K562 (cell line): ENCODE data around the gene KCTD18. TPM values are rescaled to one million over a fixed set of nuclear protein-coding genes. Genes with fewer than 3 reads are reported as not detected.

Experiments used
- ATAC-seq: fragments of 200-7000 bp; cut with Tn5 transposase; 3 replicates; pipeline ENCODE4 v1.9.1; 2020; ENCODE audit warnings: moderate library complexity
- BruUV-seq: library from RNA; stranded (reverse); fragments of 400-500 nt; replicated peaks from 2 replicates; lab custom pipeline; 2021; lab: Mats Ljungman, UMichigan
- CTCF ChIA-PET: fragments of 300-600 bp; formaldehyde crosslinking; extraction: SDS; loops from one replicate; lab custom pipeline; 2021; ENCODE audit warnings: low intra/inter-chr PET ratio; lab: Yijun Ruan, JAX
- POLR2A ChIA-PET: fragments of 300-600, 350-650 bp; sonication (Branson Sonifier 250); formaldehyde crosslinking; extraction: SDS; loops from one replicate; lab custom pipeline; 2021; ENCODE audit warnings: antibody characterized with exemption, inconsistent platforms; lab: Yijun Ruan, JAX
- DNase-seq, 4 experiments: peaks; one replicate each; pipeline versions ENCODE4 v3.0.0 to v3.0.0-alpha.2; 2011 to 2018; ENCODE audit warnings: low spot score in 3 of 4, mixed read lengths in 3 of 4; ENCODE audit errors: extremely low read depth in 1 of 4
- FAIRE-seq: peaks from 2 replicates; lab custom pipeline; 2011; peaks lifted over from hg19 to GRCh38; lab: Jason Lieb, UNC
- H2AFZ ChIP-seq: 2 replicates; pipeline ENCODE4 v1.6.0; 2011; ENCODE audit warnings: low read depth, low read length, control low read depth, inconsistent platforms
- H3K27ac ChIP-seq: fragments of 200-600 bp; 3 replicates; pipeline ENCODE4 v1.8.0; 2011; ENCODE audit warnings: low read depth, mild to moderate bottlenecking, control low read depth, inconsistent platforms, low read length, moderate library complexity, mixed read lengths; ENCODE audit errors: extremely low read depth
- H3K27me3 ChIP-seq, 2 experiments: fragments of 300-600 bp in 1 of 2; 2 replicates in 1 of 2; 3 replicates in 1 of 2; pipeline versions ENCODE4 v1.6.0 to v1.8.0; 2011; ENCODE audit warnings: inconsistent platforms in 2 of 2, low read length in 2 of 2, mild to moderate bottlenecking in 1 of 2, mixed read lengths in 1 of 2, moderate library complexity in 1 of 2; ENCODE audit not compliant: control insufficient read depth in 2 of 2, insufficient read depth in 2 of 2
- H3K36me3 ChIP-seq: fragments of 300-600 bp; 3 replicates; pipeline ENCODE4 v1.8.0; 2011; ENCODE audit warnings: mild to moderate bottlenecking, low read length, inconsistent platforms; ENCODE audit not compliant: control insufficient read depth, insufficient read depth
- H3K4me1 ChIP-seq, 2 experiments: fragments of 200-600 bp in 1 of 2; replicated peaks in 1 of 2; 2 replicates in 1 of 2; 3 replicates in 1 of 2; pipeline versions ENCODE4 v1.5.1 to v1.8.0; 2011; ENCODE audit warnings: inconsistent platforms in 2 of 2, low read length in 2 of 2, mild to moderate bottlenecking in 1 of 2, mixed read lengths in 1 of 2, moderate library complexity in 1 of 2; ENCODE audit not compliant: control insufficient read depth in 2 of 2, insufficient read depth in 2 of 2
- H3K4me2 ChIP-seq: 2 replicates; pipeline ENCODE4 v1.6.1; 2011; ENCODE audit warnings: low read length, control low read depth, inconsistent platforms, mixed read lengths; ENCODE audit not compliant: insufficient read depth
- H3K4me3 ChIP-seq: fragments of 200-600 bp; sonication (generic), shearing (Covaris generic); 2 replicates; pipeline ENCODE4 v1.5.1; 2016; ENCODE audit warnings: control low read depth, inconsistent platforms
- H3K79me2 ChIP-seq: fragments of 200-600 bp; 3 replicates; pipeline ENCODE4 v1.8.0; 2011; ENCODE audit warnings: low read length, inconsistent platforms; ENCODE audit not compliant: control insufficient read depth, insufficient read depth
- H3K9ac ChIP-seq, 2 experiments: 2 replicates each; pipeline versions ENCODE4 v1.6.0 to v1.6.1; 2011; ENCODE audit warnings: low read depth in 2 of 2, low read length in 2 of 2, control low read depth in 1 of 2, inconsistent platforms in 1 of 2, mild to moderate bottlenecking in 1 of 2, mixed read lengths in 1 of 2; ENCODE audit not compliant: insufficient read depth in 1 of 2
- H3K9me1 ChIP-seq: one replicate; pipeline ENCODE4 v1.6.0; 2011; ENCODE audit warnings: inconsistent platforms, mild to moderate bottlenecking, low read length, moderate library complexity; ENCODE audit not compliant: control insufficient read depth, insufficient read depth
- H3K9me3 ChIP-seq: replicated peaks from 2 replicates; pipeline ENCODE4 v1.5.1; 2011; ENCODE audit warnings: low read depth, low read length, inconsistent platforms; ENCODE audit not compliant: control insufficient read depth, insufficient read depth
- H4K20me1 ChIP-seq: replicated peaks from 2 replicates; pipeline ENCODE4 v1.6.1; 2011; ENCODE audit warnings: low read length, inconsistent platforms, mixed read lengths; ENCODE audit not compliant: control insufficient read depth, insufficient read depth
- BRD4 ChIP-seq: fragments of 200-600 bp; sonication (generic); IDR thresholded peaks from 2 replicates; pipeline ENCODE4 v1.6.1; 2017; ENCODE audit warnings: inconsistent platforms
- C11orf30 ChIP-seq: fragments of 450-650 bp; IDR thresholded peaks from 2 replicates; pipeline ENCODE4 v1.6.1; 2016; ENCODE audit warnings: low read depth, mild to moderate bottlenecking
- CREBBP ChIP-seq: IDR thresholded peaks from one replicate; pipeline ENCODE4 v1.6.1; 2012; ENCODE audit warnings: low read depth, mild to moderate bottlenecking, control low read depth, inconsistent platforms, low read length
- CREM ChIP-seq: IDR thresholded peaks from 2 replicates; pipeline ENCODE4 v1.6.1; 2014; ENCODE audit warnings: antibody characterized with exemption, low read depth
- HOMEZ ChIP-seq: fragments of 250-450 bp; sonication (Bioruptor Pico); IDR thresholded peaks from 2 replicates; pipeline ENCODE4 v1.4.0; 2020; ENCODE audit warnings: mild to moderate bottlenecking, moderate library complexity
- KLF13 ChIP-seq: fragments of 450-650 bp; IDR thresholded peaks from 2 replicates; pipeline ENCODE4 v1.6.1; 2016; ENCODE audit warnings: missing genetic modification characterization, low read depth, mild to moderate bottlenecking, missing compliant biosample characterization, moderate library complexity, borderline replicate concordance
- MCM5 ChIP-seq: fragments of 450-650 bp; IDR thresholded peaks from 2 replicates; pipeline ENCODE4 v1.6.1; 2016; ENCODE audit warnings: low read depth
- NFIC ChIP-seq: fragments of 450-650 bp; IDR thresholded peaks from 2 replicates; pipeline ENCODE4 v1.6.1; 2017; ENCODE audit warnings: mild to moderate bottlenecking, inconsistent platforms
- TFE3 ChIP-seq: fragments of 450-650 bp; formaldehyde crosslinking; IDR thresholded peaks from 2 replicates; pipeline ENCODE4 v1.4.0; 2020; ENCODE audit warnings: mild to moderate bottlenecking, mixed read lengths
- TRIM25 ChIP-seq: fragments of 450-650 bp; IDR thresholded peaks from 2 replicates; pipeline ENCODE4 v1.7.0; 2016; ENCODE audit warnings: borderline replicate concordance
- U2AF2 ChIP-seq: fragments of 200-400 bp; formaldehyde crosslinking; optimal IDR thresholded peaks from 2 replicates; pipeline ENCODE3; 2017; ENCODE audit warnings: low read depth, mild to moderate bottlenecking, low read length
- ZNF316 ChIP-seq: fragments of 450-650 bp; IDR thresholded peaks from 2 replicates; pipeline ENCODE4 v1.6.1; 2016
- WGBS: fragments of 100-300 bp; shearing (Covaris generic); methylation state at CpG from one replicate; pipeline ENCODE4 v1.1.6; 2016; ENCODE audit warnings: low coverage, mixed read lengths; ENCODE audit not compliant: insufficient coverage; ENCODE audit errors: missing lambda C conversion rate; 5-methylcytosine and 5-hydroxymethylcytosine counted together
- in situ Hi-C: fragments of 300-500 bp; cut with MboI; formaldehyde crosslinking; loops from 4 replicates; pipeline ENCODE4 v1.15.0; 2018; ENCODE audit warnings: inconsistent platforms, mixed read lengths
- intact Hi-C: fragments of 100-400 bp; cut with micrococcal nuclease; formaldehyde crosslinking; loops from 2 replicates; pipeline ENCODE4 v1.14.2; 2022
- polyA plus RNA-seq, 8 experiments: library from polyadenylated mRNA; depleted of rRNA in 4 of 8; stranded (reverse) in 5 of 8; unstranded in 3 of 8; fragments of >200 nt; fragmentation: Nextera tagmentation in 2 of 8; fragmentation: Illumina TruSeq in 1 of 8; extraction: Ambion mirVana in 2 of 8; extraction: Trizol in 1 of 8; gene quantifications; 2 replicates each; pipeline versions ENCODE4 v1.2.1 to v1.2.3, GENCODE V29; 2011 to 2014; ENCODE audit warnings: inconsistent platforms in 1 of 8, missing spikeins in 1 of 8
- total RNA-seq, 7 experiments: library from RNA; depleted of rRNA in 6 of 7; stranded (reverse); fragments of >200 nt in 6 of 7; fragmentation: Illumina TruSeq in 2 of 7; extraction: Trizol in 2 of 7; gene quantifications; 2 replicates each; pipeline versions ENCODE4 v1.2.1 to v1.2.3, GENCODE V29; 2011 to 2021; ENCODE audit warnings: low replicate concordance in 1 of 7

The KCTD18 gene
- total and polyA plus RNA-seq, 9 of the 15 experiments (the other 6 are each of a cell fraction or from before 2014, with no cell fraction given): 0.39 to 5.4 (median 3.8) TPM

- ATAC-seq (no peak), FAIRE-seq (no peak), DNase-seq (no peak)
- in situ Hi-C loops: no loop called here
- H3K9ac ChIP-seq: no peak overlapping the region
- TF ChIP-seq TFE3 (no peak), NFIC (no peak), C11orf30 (peak; percentile 15; the same call in 1 of the 2 replicates), ZNF316 (peak; percentile 57; the same call in 1 of the 2 replicates)
- H3K9me3 ChIP-seq: no peaks in the 10 kb centered on the region
- H2AFZ ChIP-seq: no peak overlapping the region
- H3K9me1 ChIP-seq: no peaks in the 10 kb centered on the region
- H3K4me2 ChIP-seq: no peak overlapping the region
- 82% methylated on average over 8 of the region's 9 CpGs for WGBS
- BruUV-seq: no TSS peak
- no peaks in the 10 kb centered on the region for H3K36me3 ChIP-seq
- intact Hi-C loops: no loop called here
- H3K4me3 ChIP-seq: no peak overlapping the region
- ChIA-PET CTCF (no interaction called here), POLR2A (no interaction called here)
- no peak overlapping the region for H3K27ac ChIP-seq
- H3K27me3 ChIP-seq: no peaks in the 10 kb centered on the region
- H3K79me2 ChIP-seq: peaks cover 7% of the 10 kb centered on the region; the same call in 2 of the 3 replicates
- H3K4me1 ChIP-seq: peaks cover 0 to 4% of the 10 kb centered on the region in 2 experiments; a peak in 1 of 5 replicates
- H4K20me1 ChIP-seq: no peaks in the 10 kb centered on the region
Observed at GRCh38 chr2:200506679-200507078, 3.2 kb downstream of the KCTD18 start.

GRCh38 chr2:200502196-200502595 is 7.7 kb downstream of the KCTD18 start:
- FAIRE-seq: no peak
- Histone ChIP-seq H4K20me1 (no peaks in the 10 kb centered on the region), H3K4me2 (no peak overlapping the region), H3K36me3 (no peaks in the 10 kb centered on the region; the same call in 2 of the 3 replicates), H3K9me1 (no peaks in the 10 kb centered on the region), H3K27me3 (no peaks in the 10 kb centered on the region), H3K79me2 (no peaks in the 10 kb centered on the region), H3K9ac (no peak overlapping the region), H2AFZ (no peak overlapping the region), H3K4me1 (no peaks in the 10 kb centered on the region), H3K9me3 (no peaks in the 10 kb centered on the region), H3K4me3 (no peak overlapping the region), H3K27ac (no peak overlapping the region)
- DNase-seq: no peak
- no peak for ATAC-seq
- in situ Hi-C loops (no loop called here), intact Hi-C loops (no loop called here)
- WGBS: 90% methylated on average over 4 of the region's 5 CpGs
- CTCF ChIA-PET: no interaction called here
- no TSS peak for BruUV-seq
- POLR2A ChIA-PET: no interaction called here
- no peak for TF ChIP-seq U2AF2
- TF ChIP-seq HOMEZ (CRISPR knock-in tag): no peak
- TF ChIP-seq CREM: no peak
- no peak for TF ChIP-seq BRD4
- no peak for TF ChIP-seq TRIM25
- no peak for TF ChIP-seq KLF13 (tag)
- no peak for TF ChIP-seq MCM5
- no peak for TF ChIP-seq CREBBP
